Effector memory CD8-positive, alpha-beta T cell (primary cell): Measurements from ENCODE around the gene BAIAP2L2.

ENCODE experiments used
- ATAC-seq: fragments of 150-1000 bp; cut with Tn5 transposase; replicated peaks from 2 replicates; pipeline ENCODE4 v1.10.0; 2021; ENCODE audit warnings: mild to moderate bottlenecking, moderate library complexity
- DNase-seq, 3 experiments: peaks; one replicate each; pipeline ENCODE4 v3.0.0; 2021
- H3K27ac Mint-ChIP-seq, 2 donors: one replicate each; pipeline ENCODE4 v1.8.0; 2022; ENCODE audit warnings: mild to moderate bottlenecking in 2 of 2, mixed read lengths in 2 of 2, moderate library complexity in 2 of 2
- H3K27me3 Mint-ChIP-seq, 2 donors: one replicate each; pipeline ENCODE4 v1.8.0; 2022; ENCODE audit warnings: mixed read lengths in 2 of 2
- H3K36me3 Mint-ChIP-seq: one replicate; pipeline ENCODE4 v1.8.0; 2022; ENCODE audit warnings: mild to moderate bottlenecking, moderate library complexity, mixed read lengths; ENCODE audit not compliant: insufficient read depth
- H3K4me1 Mint-ChIP-seq, 2 donors: one replicate each; pipeline ENCODE4 v1.8.0; 2022; ENCODE audit warnings: low read depth in 2 of 2, mixed read lengths in 2 of 2
- H3K4me3 Mint-ChIP-seq, 2 donors: one replicate each; pipeline ENCODE4 v1.8.0; 2022; ENCODE audit warnings: mild to moderate bottlenecking in 2 of 2, mixed read lengths in 2 of 2, moderate library complexity in 2 of 2
- H3K9me3 Mint-ChIP-seq, 2 donors: one replicate each; pipeline ENCODE4 v1.8.0; 2022; ENCODE audit warnings: mixed read lengths in 2 of 2

BAIAP2L2 gene

DNA sequence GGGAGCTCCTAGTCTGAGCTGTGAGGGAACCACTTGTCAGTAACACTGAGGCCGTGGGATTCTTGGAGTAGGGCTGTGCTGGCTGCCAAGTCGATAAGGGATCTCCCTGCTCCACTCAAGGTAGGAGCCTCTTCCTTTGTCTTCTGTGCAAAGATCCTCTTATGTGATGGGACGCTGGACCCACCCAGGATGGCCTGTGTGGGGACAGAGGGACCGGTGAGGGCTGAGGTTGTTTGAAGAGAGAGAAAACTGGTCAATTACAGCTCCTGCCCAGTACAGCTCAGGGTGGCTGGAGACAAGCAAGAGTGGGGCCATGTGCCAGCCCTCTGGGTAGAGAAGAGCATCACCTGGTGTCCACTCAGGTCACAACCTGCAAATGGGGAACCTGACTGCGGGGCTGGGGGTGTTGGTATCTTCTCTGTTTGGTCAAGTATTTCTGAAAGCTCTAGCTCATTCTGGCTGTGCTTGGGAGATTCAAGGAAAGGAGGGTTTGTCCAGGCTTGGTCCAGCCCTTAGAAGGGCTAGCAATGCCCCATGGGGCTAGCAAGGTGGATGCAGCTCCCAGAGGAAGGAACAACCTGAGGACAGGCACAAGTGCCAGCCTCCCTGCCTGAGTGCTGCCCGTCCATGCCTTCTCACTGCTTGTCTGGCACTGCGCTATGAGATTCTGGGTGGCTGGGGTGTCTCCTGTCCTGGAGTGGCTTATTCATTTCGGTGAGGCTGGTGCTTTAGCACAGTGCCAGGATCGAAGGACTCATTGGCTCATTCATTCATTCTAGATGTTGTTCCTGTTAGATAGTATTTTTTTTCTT, 27.6 kb upstream of the BAIAP2L2 start:
- no peak for DNase-seq

DNA sequence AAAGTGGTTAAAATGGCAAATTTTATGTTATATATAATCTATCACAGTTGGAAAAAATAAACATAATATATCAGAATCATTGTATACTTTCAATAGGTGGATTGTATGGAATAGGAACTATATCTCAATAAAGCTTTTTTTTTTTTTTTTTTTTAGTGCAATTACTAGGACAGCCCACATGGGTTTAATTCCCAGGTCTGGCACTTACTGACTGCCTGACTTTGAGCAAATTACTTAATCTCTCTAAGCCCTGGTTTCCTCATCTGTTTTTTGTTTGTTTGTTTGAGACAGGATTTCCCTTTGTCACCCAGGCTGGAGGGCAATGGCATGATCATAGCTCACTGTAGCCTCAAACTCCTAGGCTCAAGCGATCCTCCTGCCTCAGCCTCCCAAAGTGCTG, 26.1 kb upstream of the BAIAP2L2 start:
- H3K9me3 Mint-ChIP-seq: no peaks in the 10 kb centered on the region
- H3K36me3 Mint-ChIP-seq: peaks cover 8% of the 10 kb centered on the region
- no peak overlapping the region for H3K4me3 Mint-ChIP-seq
- no peaks in the 10 kb centered on the region for H3K27me3 Mint-ChIP-seq
- H3K27ac Mint-ChIP-seq: no peak overlapping the region
- DNase-seq: no peak
- no peak for ATAC-seq
- H3K4me1 Mint-ChIP-seq: peaks cover 0 to 2% of the 10 kb centered on the region in 2 donors

More for the DNA sequence above, 27.6 kb upstream of the BAIAP2L2 start:
- H3K9me3 Mint-ChIP-seq: no peaks in the 10 kb centered on the region
- no peak for ATAC-seq
- H3K4me3 Mint-ChIP-seq: no peak overlapping the region
- H3K36me3 Mint-ChIP-seq: peaks cover 8% of the 10 kb centered on the region
- H3K27me3 Mint-ChIP-seq: no peaks in the 10 kb centered on the region
- peaks cover 2 to 6% of the 10 kb centered on the region in 2 donors for H3K4me1 Mint-ChIP-seq
- H3K27ac Mint-ChIP-seq: peak overlapping the region in 1 of 2 donors; percentile 38

DNA sequence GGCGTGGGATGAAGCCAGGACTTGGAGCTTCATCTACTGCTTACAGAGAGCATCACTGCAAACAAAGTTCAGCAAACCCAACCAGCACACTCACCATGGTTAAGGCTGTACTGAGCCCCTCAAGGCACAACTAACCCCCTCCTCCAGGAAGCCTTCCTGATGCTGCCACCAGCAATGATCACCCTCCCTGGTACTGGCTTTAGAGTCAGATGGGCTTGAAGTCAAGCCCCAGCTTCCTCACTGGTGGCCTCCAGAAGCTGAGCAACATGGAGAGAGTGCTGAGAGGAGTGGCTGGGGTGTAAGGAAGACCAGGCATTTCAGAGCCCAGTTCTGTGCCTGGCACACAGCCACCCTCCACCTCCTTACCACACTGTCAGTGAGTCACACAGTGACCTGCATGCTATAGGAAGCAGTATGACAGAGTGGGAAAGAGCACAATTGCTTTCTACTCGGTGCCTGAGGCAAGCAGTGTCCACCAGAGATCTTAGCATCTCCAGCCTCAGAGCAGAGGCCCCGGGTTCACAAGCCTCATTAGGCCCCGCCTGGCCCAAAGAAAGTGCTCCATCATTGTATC, 24.7 kb upstream of the BAIAP2L2 start:
- ATAC-seq (no peak), DNase-seq (no peak)
- Mint-ChIP-seq H3K4me1 (peaks cover 0 to 2% of the 10 kb centered on the region in 2 donors), H3K4me3 (no peak overlapping the region), H3K27ac (no peak overlapping the region), H3K36me3 (peaks cover 10% of the 10 kb centered on the region), H3K27me3 (no peaks in the 10 kb centered on the region), H3K9me3 (no peaks in the 10 kb centered on the region)

DNA sequence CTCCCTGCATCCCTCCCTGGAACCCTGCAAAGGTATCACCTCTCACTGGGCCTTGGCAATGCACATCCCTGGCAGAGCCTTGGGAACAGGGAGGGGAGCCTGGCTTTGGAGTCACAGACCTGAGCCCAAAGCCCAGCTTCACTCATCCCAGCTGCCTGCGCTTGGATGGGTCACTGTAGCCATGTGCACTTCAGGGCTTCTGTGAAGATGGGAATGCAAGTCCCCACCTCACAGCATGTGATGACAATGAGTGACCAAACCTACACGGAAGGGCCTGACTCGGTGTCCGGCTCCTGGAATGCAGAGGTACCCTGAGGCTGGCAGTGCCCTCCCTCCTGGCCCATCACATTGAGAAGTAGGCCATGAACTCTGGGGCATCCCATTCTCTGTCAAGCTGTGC, 22.8 kb upstream of the BAIAP2L2 start:
- Mint-ChIP-seq H3K36me3 (peaks cover 10% of the 10 kb centered on the region), H3K27me3 (no peaks in the 10 kb centered on the region), H3K9me3 (no peaks in the 10 kb centered on the region), H3K27ac (no peak overlapping the region), H3K4me3 (no peak overlapping the region), H3K4me1 (peaks cover 0 to 2% of the 10 kb centered on the region in 2 donors)
- DNase-seq: no peak
- ATAC-seq: no peak

DNA sequence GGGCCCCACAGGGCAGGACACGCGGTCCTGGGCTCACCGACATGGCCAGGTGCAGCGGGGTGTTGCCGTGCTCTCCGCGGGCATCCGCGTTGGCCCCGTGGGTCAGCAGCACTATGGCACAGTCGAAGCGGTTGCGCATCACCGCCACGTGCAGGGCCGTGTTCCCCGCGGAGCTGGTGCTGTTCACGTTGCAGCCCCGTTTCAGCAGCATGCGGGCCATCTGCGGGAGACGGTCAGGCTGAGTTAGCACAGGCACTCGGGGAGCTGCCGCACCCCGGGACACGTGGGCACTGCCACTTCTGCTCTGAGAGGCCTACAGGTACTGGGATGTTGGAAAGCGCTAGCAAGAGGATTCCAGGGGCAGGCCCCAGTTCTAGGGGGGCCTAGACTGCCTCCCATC, 22.3 kb upstream of the BAIAP2L2 start:
- Mint-ChIP-seq H3K9me3 (no peaks in the 10 kb centered on the region), H3K4me3 (no peak overlapping the region), H3K4me1 (peaks cover 0 to 2% of the 10 kb centered on the region in 2 donors), H3K27ac (peak overlapping the region in 1 of 2 donors; percentile 60), H3K36me3 (peaks cover 10% of the 10 kb centered on the region), H3K27me3 (no peaks in the 10 kb centered on the region)
- DNase-seq (no peak), ATAC-seq (no peak)

DNA sequence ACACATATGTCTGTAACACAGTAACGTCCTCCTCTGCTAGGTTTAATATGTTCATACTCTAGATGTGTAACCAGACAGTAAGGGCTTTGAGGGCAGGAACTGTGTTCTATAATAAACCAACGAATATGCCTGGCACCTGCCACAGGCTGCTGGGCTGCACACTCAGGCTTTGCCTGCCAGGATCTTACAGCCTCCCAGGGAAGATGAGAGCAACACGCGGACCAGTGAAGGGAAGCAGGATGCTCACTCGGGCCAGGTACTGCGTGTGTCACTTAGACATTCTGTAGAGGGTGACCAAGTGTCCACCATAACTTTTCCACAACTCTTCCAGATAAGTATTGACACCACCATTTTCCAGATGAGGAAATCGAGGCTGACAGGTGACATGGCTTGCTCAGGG, 21.7 kb upstream of the BAIAP2L2 start:
- H3K27me3 Mint-ChIP-seq: no peaks in the 10 kb centered on the region
- DNase-seq: no peak
- no peaks in the 10 kb centered on the region for H3K9me3 Mint-ChIP-seq
- peaks cover 0 to 2% of the 10 kb centered on the region in 2 donors for H3K4me1 Mint-ChIP-seq
- ATAC-seq: no peak
- H3K4me3 Mint-ChIP-seq: no peak overlapping the region
- peaks cover 10% of the 10 kb centered on the region for H3K36me3 Mint-ChIP-seq
- peak overlapping the region in 1 of 2 donors; percentile 60 for H3K27ac Mint-ChIP-seq

DNA sequence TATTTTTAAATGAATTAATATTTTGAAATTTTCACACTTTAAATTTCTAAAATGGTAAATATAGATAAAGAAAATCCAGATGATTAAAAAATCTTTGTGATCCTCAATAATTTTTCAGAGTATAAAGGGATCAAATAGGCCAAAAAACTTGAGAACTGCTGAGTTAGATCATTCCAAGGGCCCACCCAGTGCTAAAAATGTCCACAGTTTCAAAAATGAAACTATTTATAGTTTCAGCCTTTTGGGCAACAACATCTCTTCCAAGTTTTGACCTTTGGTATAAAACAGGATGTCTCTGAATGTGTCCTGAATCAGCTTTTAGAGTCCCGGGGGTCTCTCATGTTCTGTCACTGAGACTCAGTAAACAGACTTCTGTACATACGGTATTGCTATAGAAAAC, 20.9 kb upstream of the BAIAP2L2 start:
- H3K27ac Mint-ChIP-seq: no peak overlapping the region
- no peak overlapping the region for H3K4me3 Mint-ChIP-seq
- no peak for DNase-seq
- no peaks in the 10 kb centered on the region for H3K27me3 Mint-ChIP-seq
- H3K36me3 Mint-ChIP-seq: peaks cover 10% of the 10 kb centered on the region
- peaks cover 0 to 2% of the 10 kb centered on the region in 2 donors for H3K4me1 Mint-ChIP-seq
- no peaks in the 10 kb centered on the region for H3K9me3 Mint-ChIP-seq
- no peak for ATAC-seq

DNA sequence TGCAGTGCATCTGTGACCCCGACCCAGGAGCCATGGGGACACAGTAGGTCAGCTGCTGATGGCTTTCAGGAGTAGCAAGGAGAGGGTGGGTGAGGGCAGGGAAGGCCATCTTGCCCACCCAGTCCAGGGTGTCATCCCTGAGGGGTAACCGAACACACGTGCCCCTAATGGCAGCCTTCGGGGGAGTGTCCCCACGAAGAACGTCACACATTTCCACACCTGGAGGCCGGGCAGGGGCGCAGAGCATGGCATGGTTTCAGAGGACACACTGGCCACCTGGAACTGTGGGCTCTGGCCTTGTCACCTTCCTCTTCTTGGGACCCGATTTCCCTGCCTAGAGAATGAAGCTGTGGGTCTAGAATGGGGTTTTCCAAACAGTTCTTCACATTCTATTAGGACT, 19.4 kb upstream of the BAIAP2L2 start:
- DNase-seq (no peak), ATAC-seq (no peak)
- Mint-ChIP-seq H3K27me3 (no peaks in the 10 kb centered on the region), H3K27ac (no peak overlapping the region), H3K36me3 (peaks cover 10% of the 10 kb centered on the region), H3K4me1 (no peaks in the 10 kb centered on the region), H3K9me3 (no peaks in the 10 kb centered on the region), H3K4me3 (no peak overlapping the region)

DNA sequence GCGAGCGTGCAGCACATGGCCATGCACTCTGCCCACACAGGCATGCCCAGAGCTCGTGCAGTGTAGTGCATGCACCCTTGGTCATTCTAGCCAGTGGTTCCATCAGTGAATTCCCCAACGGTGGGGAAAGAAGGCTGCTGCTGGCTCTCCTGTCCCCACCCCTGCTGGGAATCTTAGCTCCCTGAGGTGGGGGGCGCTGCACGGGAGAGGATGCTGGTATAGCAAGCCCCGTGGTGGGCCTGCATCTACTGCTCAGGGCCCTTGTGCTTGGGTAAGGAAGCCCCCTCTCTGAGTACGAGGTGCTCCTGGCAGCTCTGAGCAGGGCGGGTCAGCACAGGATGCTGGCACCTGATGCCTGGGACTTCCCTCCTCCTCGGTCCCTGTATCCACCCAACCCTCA, 18.5 kb upstream of the BAIAP2L2 start:
- Mint-ChIP-seq H3K4me1 (peaks cover 0 to 4% of the 10 kb centered on the region in 2 donors), H3K27ac (peak overlapping the region in 1 of 2 donors; percentile 52), H3K9me3 (no peaks in the 10 kb centered on the region), H3K4me3 (no peak overlapping the region), H3K27me3 (no peaks in the 10 kb centered on the region), H3K36me3 (peaks cover 5% of the 10 kb centered on the region)
- DNase-seq (no peak), ATAC-seq (no peak)

DNA sequence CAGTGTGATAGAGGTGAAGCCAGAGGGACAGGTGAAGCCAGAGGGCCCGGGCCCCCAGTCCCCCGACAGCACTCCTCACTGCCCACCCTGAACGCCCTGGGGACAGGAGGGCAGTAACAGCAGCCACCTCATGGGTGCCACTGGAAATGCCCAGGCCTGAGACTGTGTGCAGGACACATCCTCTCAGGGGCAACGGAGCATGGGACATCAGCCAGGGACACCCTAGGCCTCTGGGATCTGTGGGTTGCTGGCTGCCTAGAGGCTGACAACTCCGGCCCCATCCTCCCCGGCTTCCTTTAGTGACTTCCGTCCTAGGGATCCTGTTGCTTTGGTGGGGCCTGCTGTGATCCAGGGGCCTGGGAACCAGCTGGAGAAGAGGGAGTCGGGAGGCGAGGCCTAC, 17.4 kb upstream of the BAIAP2L2 start:
- DNase-seq (no peak), ATAC-seq (no peak)
- Mint-ChIP-seq H3K4me3 (no peak overlapping the region), H3K36me3 (peaks cover 5% of the 10 kb centered on the region), H3K27ac (no peak overlapping the region), H3K9me3 (no peaks in the 10 kb centered on the region), H3K4me1 (peaks cover 0 to 5% of the 10 kb centered on the region in 2 donors), H3K27me3 (no peaks in the 10 kb centered on the region)

DNA sequence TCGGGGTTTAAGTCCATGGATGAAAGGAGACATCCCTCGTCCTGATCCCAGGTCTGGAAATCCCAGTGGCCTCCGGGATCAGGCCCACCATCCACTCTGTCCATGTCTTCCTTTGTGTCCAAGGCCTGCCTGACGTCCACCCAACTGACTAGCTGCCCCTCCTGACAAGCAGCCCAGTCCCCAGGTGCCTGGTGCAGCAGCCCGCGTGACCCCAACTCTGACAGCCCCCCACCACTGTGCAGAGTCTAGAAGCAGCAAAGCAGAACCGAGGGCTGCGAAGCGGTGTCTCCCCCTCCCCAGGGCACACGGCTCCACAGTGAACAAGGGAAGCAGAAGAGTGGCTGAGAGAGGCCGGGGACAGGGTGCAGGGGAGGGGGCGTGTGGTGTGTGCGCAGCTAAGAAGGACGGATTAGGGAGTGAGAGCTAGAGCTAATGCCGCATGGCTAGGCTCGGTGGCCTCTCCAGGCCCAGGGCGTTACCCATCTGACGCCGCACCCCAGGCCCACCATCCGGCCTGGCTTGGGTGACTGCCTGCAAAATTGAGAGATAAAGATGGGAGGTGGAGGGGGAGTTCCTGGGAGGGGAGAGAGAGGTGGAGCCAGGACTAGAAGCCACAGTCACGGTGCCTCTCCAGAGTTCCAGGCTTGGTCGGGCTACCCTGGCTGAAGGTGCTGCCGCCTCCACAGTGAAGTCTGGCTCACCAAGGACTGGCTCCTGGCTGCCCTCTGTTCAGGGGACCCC, 16.6 kb upstream of the BAIAP2L2 start:
- H3K4me3 Mint-ChIP-seq: no peak overlapping the region
- DNase-seq (no peak), ATAC-seq (no peak)
- peak overlapping the region; percentile 24 to 66 for H3K27ac Mint-ChIP-seq
- H3K36me3 Mint-ChIP-seq: peaks cover 7% of the 10 kb centered on the region
- H3K4me1 Mint-ChIP-seq: peaks cover 0 to 7% of the 10 kb centered on the region in 2 donors
- H3K9me3 Mint-ChIP-seq: no peaks in the 10 kb centered on the region
- H3K27me3 Mint-ChIP-seq: no peaks in the 10 kb centered on the region

DNA sequence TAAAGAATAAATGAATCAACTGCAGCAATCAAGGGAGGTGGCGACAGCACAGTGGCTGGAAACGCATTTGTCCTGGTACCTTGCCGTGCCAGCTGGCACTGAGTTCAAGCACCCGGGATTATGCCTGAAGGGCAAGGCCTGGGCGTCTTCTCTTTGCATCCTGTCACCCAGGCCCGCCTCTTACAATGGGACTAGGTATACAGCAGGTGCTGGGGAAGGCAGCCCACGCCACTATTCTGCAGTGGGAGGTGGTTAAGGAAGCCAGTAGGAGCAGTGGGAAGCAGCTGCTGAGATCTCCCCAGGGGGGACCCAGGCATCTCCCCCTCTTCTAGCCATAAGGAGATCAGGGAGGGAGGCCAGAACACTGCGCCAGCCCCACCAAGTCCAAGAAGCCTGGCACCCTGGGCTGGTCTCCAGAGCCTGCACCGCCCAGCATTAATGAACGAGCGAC, 15.3 kb upstream of the BAIAP2L2 start:
- no peaks in the 10 kb centered on the region for H3K27me3 Mint-ChIP-seq
- ATAC-seq: no peak
- no peak overlapping the region for H3K27ac Mint-ChIP-seq
- DNase-seq: no peak
- H3K4me1 Mint-ChIP-seq: peaks cover 0 to 7% of the 10 kb centered on the region in 2 donors
- no peak overlapping the region for H3K4me3 Mint-ChIP-seq
- H3K36me3 Mint-ChIP-seq: peaks cover 7% of the 10 kb centered on the region
- H3K9me3 Mint-ChIP-seq: no peaks in the 10 kb centered on the region

DNA sequence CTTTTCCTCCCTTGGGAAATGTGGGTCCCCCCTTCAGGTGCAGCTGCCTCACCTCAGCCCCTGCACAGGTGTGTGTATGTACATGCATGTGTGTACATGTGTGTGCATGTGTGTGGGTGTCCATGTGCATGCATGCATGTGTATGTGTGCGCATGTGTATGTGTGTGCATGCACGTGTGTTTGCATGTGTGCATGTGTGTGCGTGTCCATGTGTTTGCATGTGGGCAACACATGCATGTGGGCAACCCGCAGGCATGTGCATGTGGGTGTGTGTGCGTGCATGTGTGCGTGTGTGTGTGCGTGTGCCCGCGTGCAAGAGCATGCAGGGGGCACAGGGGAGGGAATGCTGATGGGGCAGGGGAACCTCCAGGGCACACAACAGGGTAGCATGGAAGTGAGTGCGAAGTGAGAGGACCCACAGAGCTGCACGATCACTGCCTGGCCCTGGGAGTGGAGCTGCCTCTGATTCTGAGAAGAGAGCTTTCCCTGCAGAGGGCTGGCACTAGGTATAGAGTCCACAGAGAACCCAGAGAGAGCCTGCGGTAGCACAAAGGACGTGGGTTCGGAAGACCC, 14.6 kb upstream of the BAIAP2L2 start:
- Mint-ChIP-seq H3K4me3 (no peak overlapping the region), H3K27me3 (no peaks in the 10 kb centered on the region), H3K27ac (no peak overlapping the region), H3K36me3 (peaks cover 4% of the 10 kb centered on the region), H3K4me1 (peaks cover 0 to 7% of the 10 kb centered on the region in 2 donors), H3K9me3 (no peaks in the 10 kb centered on the region)
- no peak for DNase-seq
- ATAC-seq: no peak
